ENCODE results near the gene KCNH2.
A peak's percentile ranks its signal among the peaks of the same experiment; 100 is the strongest.

KCNH2 gene

GRCh38 chr7:150980663-150981062 lies 2.5 kb upstream of the KCNH2 start:
- no peak overlapping the region for H3K27ac ChIP-seq
- TF ChIP-seq, protein P1, sequence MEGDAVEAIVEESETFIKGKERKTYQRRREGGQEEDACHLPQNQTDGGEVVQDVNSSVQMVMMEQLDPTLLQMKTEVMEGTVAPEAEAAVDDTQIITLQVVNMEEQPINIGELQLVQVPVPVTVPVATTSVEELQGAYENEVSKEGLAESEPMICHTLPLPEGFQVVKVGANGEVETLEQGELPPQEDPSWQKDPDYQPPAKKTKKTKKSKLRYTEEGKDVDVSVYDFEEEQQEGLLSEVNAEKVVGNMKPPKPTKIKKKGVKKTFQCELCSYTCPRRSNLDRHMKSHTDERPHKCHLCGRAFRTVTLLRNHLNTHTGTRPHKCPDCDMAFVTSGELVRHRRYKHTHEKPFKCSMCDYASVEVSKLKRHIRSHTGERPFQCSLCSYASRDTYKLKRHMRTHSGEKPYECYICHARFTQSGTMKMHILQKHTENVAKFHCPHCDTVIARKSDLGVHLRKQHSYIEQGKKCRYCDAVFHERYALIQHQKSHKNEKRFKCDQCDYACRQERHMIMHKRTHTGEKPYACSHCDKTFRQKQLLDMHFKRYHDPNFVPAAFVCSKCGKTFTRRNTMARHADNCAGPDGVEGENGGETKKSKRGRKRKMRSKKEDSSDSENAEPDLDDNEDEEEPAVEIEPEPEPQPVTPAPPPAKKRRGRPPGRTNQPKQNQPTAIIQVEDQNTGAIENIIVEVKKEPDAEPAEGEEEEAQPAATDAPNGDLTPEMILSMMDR (IDR thresholded peaks at IDR 0.05) = no peak
- no peak for DNase-seq (ENCODE audit: low spot score)
- no peak overlapping the region for H3K4me3 ChIP-seq

DNA sequence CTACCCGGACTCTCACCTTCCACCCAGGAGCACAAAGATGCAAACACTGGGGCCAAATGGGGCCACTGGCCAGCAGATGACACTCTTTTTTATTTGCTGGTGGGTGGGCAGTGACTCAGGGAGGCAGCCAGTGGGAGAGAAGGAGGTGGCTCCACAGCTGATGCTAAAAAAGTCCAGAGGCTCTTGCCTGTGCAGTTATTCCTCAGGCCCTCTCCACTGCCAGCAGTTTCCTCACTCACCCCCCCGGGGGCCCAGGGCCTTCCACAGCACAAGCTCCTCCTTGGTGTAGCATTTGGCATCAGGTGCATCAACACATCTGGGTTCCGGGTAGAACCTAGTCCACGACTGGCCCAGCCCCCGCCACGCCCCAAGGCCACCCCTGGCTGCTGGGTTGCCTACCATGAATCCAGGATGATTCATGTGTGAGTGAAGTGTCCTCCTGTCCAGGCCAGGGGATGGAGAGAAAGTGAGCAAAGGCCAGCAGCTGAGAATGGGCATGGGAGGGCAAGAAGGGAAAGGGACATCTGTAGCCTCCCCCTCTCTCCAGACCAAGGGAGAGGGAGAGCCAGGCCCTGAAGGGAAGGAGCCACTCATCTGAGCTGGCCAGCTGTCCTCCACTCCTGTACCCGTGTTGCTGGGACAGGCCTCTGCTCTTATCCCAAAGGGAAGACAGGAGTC lies 1.7 kb upstream of the KCNH2 start:
- TF ChIP-seq, protein P1 (IDR thresholded peaks at IDR 0.05) = no peak
- DNase-seq (ENCODE audit: low spot score) = no peak
- no peak overlapping the region for H3K4me3 ChIP-seq
- H3K27ac ChIP-seq = no peak overlapping the region

- TF ChIP-seq, protein P1 (IDR thresholded peaks at IDR 0.05) = no peak
- no peak for DNase-seq (ENCODE audit: low spot score)
- peak overlapping the region; percentile 63 for H3K4me3 ChIP-seq
- no peak overlapping the region for H3K27ac ChIP-seq
These were observed 567 bp downstream of the KCNH2 start for GRCh38 chr7:150977382-150978125.

DNA sequence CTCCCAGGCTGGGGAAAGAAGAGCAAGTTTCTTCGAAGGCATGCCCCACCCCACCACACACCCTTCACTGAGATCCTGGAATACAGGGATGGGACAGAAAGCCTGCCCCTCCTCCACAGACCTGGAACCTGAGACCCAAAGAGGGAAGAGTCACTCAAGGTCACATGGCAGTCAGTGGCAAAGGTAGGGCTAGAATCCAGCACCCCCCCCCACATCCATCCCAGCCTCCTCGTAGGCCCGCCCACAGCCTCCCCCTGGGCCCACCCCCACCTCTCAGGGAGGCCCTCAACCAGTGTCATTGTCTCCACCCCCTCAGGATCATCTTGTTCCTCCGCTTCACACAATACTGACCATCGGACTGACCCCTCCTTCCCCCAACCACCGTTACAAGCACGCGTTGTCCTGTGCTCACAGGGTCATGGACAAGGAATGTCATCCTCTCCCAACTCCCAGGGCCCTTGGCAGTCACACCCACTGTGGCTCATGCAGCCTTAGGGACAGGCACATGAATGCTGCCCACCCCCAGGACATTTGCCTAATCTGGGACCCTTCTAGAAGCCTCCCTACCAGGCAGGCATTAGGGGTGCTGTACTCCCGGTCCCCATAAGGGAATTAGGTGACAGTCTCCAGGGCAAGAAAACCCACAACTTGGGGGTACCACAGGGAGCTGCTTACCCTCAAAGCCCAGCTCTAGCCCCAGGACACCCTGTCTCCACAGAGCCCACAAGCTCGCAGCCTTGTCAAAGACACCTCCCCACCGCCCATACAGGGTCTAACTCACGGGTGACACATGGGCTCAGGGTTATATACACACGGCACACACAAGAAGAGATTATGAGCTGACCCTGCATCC lies 1.4 kb downstream of the KCNH2 start:
- Histone ChIP-seq H3K4me3 (no peak overlapping the region), H3K27ac (no peak overlapping the region)
- DNase-seq (ENCODE audit: low spot score) = no peak
- TF ChIP-seq, protein P1 (IDR thresholded peaks at IDR 0.05) = no peak

GRCh38 chr7:150975536-150976319 lies 2.4 kb downstream of the KCNH2 start:
- Histone ChIP-seq H3K4me3 (peak overlapping the region; percentile 70), H3K27ac (no peak overlapping the region)
- TF ChIP-seq, protein P1 (IDR thresholded peaks at IDR 0.05) = no peak
- no peak for DNase-seq (ENCODE audit: low spot score)
